22Rv1 (cell line): ENCODE results near the gene DENND1B.

Experiments
- H3K27ac ChIP-seq: fragments of 450-650 bp; 2 replicates; pipeline ENCODE4 v1.5.1; 2017
- CTCF ChIP-seq: fragments of 450-650 bp; IDR thresholded peaks from 2 replicates; pipeline ENCODE4 v1.5.1; 2017; ENCODE audit warnings: mild to moderate bottlenecking
- ZFX ChIP-seq: fragments of 450-650 bp; IDR thresholded peaks from 2 replicates; pipeline ENCODE4 v1.6.1; 2017; ENCODE audit warnings: antibody characterized with exemption, borderline replicate concordance

DENND1B gene

GRCh38 chr1:197807216-197807615 is 31.9 kb upstream of the DENND1B start:
- TF ChIP-seq ZFX (no peak), CTCF (no peak)
- no peak overlapping the region for H3K27ac ChIP-seq

GRCh38 chr1:197806718-197807117 is 31.4 kb upstream of the DENND1B start:
- H3K27ac ChIP-seq, result no peak overlapping the region
- TF ChIP-seq ZFX, result no peak
- TF ChIP-seq CTCF, result no peak

- no peak overlapping the region for H3K27ac ChIP-seq
- TF ChIP-seq CTCF, result no peak
- TF ChIP-seq ZFX, result no peak
These were observed 26.4 kb upstream of the DENND1B start for GRCh38 chr1:197801684-197802083.

GRCh38 chr1:197801111-197801482 is 25.8 kb upstream of the DENND1B start:
- no peak overlapping the region for H3K27ac ChIP-seq
- no peak for TF ChIP-seq CTCF
- TF ChIP-seq ZFX, result no peak

- H3K27ac ChIP-seq, result no peak overlapping the region
- TF ChIP-seq CTCF, result no peak
- no peak for TF ChIP-seq ZFX
These were observed 25.3 kb upstream of the DENND1B start for GRCh38 chr1:197800379-197801110.

GRCh38 chr1:197799271-197799670 is 24.0 kb upstream of the DENND1B start:
- H3K27ac ChIP-seq, result no peak overlapping the region
- TF ChIP-seq CTCF, result no peak
- TF ChIP-seq ZFX, result no peak

GRCh38 chr1:197798492-197798891 is 23.2 kb upstream of the DENND1B start:
- H3K27ac ChIP-seq, result no peak overlapping the region
- no peak for TF ChIP-seq ZFX
- no peak for TF ChIP-seq CTCF
